Cardiac fibroblast (primary cell): Measurements from ENCODE around the gene PANX2.
A peak's percentile ranks its signal among the peaks of the same experiment; 100 is the strongest.
"Not testable (repeated sequence)": the region's sequence is repeated elsewhere in the genome, so short reads cannot be mapped to it uniquely, and the experiment has no call there.

ENCODE experiments used
- DNase-seq, 2 donors: peaks; one replicate each; pipeline versions ENCODE4 v3.0.0 to v3.0.0-alpha.2; 2010; ENCODE audit warnings: low read depth in 2 of 2
- H3K4me3 ChIP-seq, 2 donors: replicated peaks in 1 of 2; 1 replicate in 1 of 2; 2 replicates in 1 of 2; pipeline ENCODE4 v1.5.1; 2011; ENCODE audit warnings: low read depth in 2 of 2, low read length in 2 of 2, mild to moderate bottlenecking in 2 of 2, moderate library complexity in 1 of 2
- CTCF ChIP-seq: IDR thresholded peaks from one replicate; pipeline ENCODE4 v1.5.1; 2011; ENCODE audit warnings: low read depth, mild to moderate bottlenecking, low read length, inconsistent platforms

PANX2 gene

DNA sequence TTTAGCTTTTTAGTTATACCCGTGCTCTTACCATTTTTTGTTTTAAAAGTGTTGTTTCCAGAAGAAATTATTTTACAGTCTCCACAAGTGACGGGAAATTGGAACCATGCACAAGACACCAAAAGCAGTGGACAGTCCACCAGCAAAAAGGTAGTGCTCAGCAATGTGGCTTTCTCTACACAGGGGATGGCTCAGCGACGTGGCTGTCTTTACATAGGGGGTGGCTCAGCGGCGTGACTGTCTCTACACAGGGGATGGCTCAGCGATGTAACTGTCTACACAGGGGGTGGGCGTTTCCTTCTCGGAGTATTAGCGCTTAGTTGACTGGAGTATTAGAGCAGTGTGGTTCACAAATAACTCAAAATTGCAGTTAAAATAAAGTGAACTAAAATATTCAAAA is 36.0 kb upstream of the PANX2 start:
- no peak overlapping the region for H3K4me3 ChIP-seq
- no peak for DNase-seq
- no peak for TF ChIP-seq CTCF

GRCh38 chr22:50136581-50137015 is 33.9 kb upstream of the PANX2 start:
- H3K4me3 ChIP-seq: no peak overlapping the region
- DNase-seq: peak in 1 of 2 donors; percentile 63
- TF ChIP-seq CTCF: no peak

DNA sequence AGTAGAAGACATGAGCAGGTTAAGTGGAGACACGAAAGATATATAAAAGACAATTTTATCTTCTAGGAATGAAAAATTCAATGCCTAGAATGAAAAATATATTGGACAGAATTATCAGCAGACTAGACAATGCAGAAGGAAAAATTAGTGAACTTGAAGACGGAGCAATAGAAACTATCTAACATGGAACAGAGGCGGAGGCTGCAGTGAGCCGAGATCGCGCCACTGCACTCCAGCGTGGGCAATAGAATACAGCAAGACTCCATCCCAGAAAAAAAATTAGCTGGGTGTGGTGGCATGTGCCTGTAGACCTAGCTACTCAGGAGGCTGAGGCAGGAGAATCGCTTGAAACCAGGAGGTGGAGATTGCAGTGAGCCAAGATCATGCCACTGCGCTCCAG is 33.3 kb upstream of the PANX2 start:
- not testable (repeated sequence) for H3K4me3 ChIP-seq, DNase-seq

- H3K4me3 ChIP-seq: no peak overlapping the region
- no peak for TF ChIP-seq CTCF
- no peak for DNase-seq
These were observed 32.5 kb upstream of the PANX2 start for GRCh38 chr22:50138041-50138440.

GRCh38 chr22:50138988-50139387 is 31.5 kb upstream of the PANX2 start:
- no peak overlapping the region for H3K4me3 ChIP-seq
- no peak for TF ChIP-seq CTCF
- no peak for DNase-seq

GRCh38 chr22:50139843-50140415 is 30.6 kb upstream of the PANX2 start:
- no peak for TF ChIP-seq CTCF
- peak in 1 of 2 donors; percentile 73 for DNase-seq
- no peak overlapping the region for H3K4me3 ChIP-seq

- H3K4me3 ChIP-seq: no peak overlapping the region
- DNase-seq: no peak
- no peak for TF ChIP-seq CTCF
These were observed 29.9 kb upstream of the PANX2 start for GRCh38 chr22:50140615-50141014.
